Measurements from ENCODE around the gene SLIT3.
"Not testable (repeated sequence)": the region's sequence is repeated elsewhere in the genome, so short reads cannot be mapped to it uniquely, and the experiment has no call there.

Gene SLIT3

DNA sequence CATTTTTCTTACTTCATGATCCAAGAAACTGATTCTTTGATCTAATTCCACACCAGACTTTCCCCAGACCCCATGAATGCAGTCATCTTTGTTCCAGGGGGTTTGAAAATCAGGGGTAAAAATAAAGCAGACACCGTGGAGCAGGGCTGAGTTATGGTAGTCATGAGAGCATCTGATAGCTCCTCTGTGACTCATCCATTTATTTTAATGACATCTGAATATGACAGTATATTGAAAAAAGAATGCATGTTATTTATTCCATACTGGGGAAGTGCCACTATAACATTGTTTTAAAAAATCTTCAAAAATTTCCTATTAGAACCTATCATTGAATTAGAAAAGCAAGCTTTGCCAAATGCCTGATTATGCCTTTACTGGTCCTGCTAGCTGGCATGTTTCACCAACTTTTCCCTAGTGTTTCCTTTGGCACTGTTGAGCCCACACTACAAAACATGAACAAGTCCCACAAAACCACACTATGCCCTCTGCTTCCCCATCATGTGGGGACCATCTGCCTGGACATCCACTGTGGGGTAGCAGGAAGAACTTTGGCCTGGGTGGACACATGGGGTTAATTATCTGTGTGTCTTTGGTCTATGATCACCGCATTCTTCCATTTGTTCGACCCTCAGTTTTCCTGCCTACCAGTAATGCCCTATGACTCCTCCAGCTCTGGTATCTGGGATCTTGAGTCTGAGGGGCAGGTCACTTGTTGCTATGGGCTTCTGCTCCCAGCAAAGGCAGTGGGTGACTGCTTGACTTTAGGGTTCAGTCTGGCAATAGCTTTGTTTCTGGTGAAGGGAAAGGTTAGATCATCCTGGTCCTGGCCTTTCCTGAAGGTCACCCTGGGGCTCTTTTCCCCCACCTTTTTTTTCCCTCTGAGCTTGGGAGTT, 639.1 kb downstream of the SLIT3 start:
- peak; percentile 54 for DNase-seq

DNA sequence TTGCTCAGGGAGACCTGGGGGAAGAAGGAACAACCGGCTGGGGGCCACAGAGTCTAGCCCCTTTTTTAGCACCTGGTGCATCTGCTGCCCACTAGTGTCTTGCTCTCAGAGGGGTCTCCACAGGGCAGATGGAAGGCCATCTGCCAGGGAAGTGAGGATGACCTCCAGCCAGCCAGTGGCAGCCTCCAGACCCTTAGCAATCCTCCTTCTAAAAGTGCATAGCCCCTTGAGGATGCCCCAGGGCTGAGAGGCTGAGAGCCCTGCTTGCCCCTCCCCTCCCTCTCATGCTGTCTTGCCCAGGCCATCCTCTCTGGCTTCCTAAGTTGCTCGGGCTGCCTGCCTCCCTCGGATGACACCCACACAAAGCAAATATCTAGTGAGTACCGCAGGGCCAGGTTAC, 640.2 kb downstream of the SLIT3 start:
- DNase-seq, result no peak

- DNase-seq, result no peak
Observed at GRCh38 chr5:168659286-168659847, 641.6 kb downstream of the SLIT3 start.

GRCh38 chr5:168658394-168658793, 642.5 kb downstream of the SLIT3 start:
- no peak for DNase-seq

GRCh38 chr5:168656633-168657032, 644.3 kb downstream of the SLIT3 start:
- DNase-seq, result peak; percentile 20

DNA sequence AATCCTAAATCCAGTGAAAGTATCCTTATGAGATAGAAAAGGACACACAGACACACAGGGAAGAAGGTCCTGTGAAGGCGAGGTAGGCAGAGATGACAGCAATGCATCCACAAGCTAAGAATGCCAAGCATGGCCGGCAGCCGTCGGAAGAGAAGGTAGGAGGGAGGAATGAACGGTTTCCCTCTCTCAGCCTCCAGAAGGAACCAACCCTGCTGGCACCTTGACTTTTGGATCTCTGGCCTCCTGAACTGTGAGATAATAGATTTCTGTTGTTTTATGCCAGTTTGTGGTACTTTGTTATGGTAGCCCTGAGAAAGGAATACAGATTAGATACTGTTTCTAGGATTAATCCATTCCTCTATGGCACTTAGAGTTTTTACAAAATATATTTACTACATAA, 645.6 kb downstream of the SLIT3 start:
- DNase-seq, result no peak

- peak; percentile 62 for DNase-seq
Observed at GRCh38 chr5:168654211-168654721, 646.7 kb downstream of the SLIT3 start.

GRCh38 chr5:168653626-168654025, 647.3 kb downstream of the SLIT3 start:
- DNase-seq, result no peak

DNA sequence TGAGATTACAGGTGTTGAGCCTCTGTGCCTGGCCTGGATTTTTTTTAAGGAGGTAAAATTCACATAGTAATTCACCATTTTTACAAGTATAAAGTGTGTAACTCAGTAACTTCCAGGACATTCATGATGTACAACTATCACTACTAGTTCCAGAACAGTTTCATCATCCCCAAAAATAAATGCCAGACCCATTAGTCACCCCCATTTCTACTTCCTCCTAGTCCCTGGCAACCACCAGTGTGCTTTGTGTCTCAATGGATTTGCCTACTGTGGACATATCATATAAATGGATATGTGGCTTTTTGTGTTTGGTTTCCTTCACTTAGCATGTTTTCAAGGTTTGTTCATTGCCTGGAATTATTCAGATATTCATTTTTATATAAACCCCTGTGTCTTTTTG, 649.3 kb downstream of the SLIT3 start:
- DNase-seq, result peak; percentile 95

GRCh38 chr5:168649306-168649705, 651.6 kb downstream of the SLIT3 start:
- DNase-seq, result peak; percentile 27

DNA sequence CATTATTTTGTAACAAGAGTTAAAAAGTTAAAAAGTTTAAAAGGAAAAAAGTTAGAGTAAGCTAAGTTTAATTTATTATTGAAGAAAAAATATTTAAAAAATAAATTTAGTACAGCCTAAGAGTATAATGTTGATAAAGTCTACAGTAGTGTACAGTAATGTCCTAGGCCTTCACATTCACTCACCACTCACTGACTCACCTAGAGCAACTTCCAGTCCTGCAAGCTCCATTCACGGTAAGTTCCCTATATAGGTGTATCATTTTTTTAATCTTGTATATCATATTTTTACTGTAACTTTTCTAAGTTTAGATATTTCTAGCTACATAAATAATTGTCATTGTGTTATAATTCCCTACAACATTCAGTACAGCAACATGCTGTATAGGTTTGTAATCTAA, 652.4 kb downstream of the SLIT3 start:
- DNase-seq, result no peak

GRCh38 chr5:168648016-168648415, 652.9 kb downstream of the SLIT3 start:
- DNase-seq, result no peak

- DNase-seq, result peak; percentile 69
Observed at GRCh38 chr5:168647083-168647482, 653.9 kb downstream of the SLIT3 start.

GRCh38 chr5:168646335-168646734, 654.6 kb downstream of the SLIT3 start:
- no peak for DNase-seq

DNA sequence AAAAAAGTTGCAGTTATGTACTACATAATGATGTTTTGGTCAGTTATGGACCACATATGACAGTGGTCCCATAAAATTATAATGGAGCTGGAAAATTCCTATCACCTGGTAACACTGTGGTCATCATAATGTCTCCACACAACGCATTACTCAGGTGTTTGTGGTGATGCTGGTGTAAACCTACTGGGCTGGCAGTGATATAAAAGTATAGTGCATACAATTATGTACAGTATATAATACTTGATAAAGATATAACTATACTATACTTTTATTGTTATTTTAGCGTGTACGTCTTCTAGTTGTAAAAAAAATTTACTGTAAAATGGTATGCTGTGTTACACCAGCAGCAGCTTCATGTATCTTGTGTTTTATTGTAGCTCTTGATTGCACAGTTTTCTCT, 655.7 kb downstream of the SLIT3 start:
- DNase-seq, result no peak

DNA sequence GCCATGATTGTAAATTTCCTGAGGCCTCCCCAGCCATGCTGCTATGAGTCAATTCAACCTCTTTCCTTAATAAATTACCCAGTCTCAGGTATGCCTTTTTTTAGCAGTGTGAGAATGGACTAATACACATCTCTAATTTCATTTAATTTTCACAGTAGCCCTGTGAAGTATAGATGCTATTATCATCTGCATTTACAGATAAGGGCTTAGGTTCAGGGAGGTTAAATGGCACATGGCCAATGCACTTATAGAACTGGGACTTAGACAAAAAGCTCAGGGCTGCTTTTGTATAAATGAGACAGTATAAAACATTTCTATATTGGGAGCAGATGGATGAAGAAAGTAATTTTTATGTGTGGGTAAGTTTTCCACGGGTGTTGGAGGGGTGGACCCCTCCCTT, 658.9 kb downstream of the SLIT3 start:
- DNase-seq, result no peak

DNA sequence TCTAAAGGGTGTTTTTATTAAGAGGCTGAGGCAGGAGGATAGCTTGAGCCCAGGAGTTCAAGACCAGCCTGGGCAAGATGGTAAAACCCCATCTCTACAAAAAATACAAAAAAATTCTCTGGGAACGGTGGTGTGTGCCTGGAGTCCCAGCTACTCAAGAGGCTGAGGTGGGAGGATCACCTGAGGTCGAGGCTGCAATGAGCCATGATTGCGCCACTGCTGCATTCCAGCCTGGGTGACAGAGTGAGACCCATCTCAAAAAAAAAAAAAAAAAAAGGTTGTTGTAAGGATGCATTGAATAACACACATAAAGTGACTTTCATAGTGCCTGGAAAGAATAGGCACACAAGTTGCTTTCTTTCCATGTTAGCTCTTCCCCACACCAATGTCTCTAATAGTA, 662.1 kb downstream of the SLIT3 start:
- DNase-seq, result not testable (repeated sequence)

DNA sequence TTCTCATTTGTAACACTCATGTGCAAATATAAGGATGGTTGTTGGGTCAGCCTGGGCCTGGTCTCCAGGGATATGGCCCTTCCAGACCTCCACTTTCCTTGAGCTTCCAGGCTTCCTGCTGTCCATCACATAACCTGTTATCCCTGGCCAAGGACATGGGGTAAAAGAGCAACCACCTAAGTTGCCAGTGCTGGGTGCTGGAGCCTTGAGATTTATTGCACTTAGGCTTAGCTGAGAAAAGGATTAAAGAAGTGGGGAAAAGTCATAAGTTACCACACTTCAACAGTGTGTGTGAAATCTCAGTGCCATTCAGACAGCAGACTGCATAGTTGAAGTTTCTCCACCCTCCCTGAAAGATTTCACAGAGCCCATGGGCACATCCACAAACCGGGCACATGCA, 663.1 kb downstream of the SLIT3 start:
- DNase-seq, result no peak

- DNase-seq, result no peak
Observed at GRCh38 chr5:168637281-168637680, 663.7 kb downstream of the SLIT3 start.

DNA sequence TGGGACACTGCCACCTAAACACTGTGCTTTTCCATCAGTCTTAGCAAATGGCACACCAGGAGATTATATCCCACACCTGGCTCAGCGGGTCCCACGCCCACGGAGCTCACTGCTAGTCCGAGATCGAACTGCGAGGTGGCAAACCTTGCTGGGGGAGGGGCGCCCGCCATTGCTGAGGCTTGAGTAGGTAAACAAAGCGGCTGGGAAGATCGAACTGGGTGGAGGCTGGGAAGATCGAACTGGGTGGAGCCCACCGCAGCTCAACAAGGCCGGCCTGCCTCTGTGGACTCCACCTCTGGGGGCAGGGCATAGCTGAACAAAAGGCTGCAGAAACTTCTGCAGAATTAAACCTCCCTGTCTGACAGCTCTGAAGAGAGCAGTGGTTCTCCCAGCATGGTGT, 670.0 kb downstream of the SLIT3 start:
- DNase-seq, result not testable (repeated sequence)

- DNase-seq, result no peak
Observed at GRCh38 chr5:168624850-168625364, 676.0 kb downstream of the SLIT3 start.

DNA sequence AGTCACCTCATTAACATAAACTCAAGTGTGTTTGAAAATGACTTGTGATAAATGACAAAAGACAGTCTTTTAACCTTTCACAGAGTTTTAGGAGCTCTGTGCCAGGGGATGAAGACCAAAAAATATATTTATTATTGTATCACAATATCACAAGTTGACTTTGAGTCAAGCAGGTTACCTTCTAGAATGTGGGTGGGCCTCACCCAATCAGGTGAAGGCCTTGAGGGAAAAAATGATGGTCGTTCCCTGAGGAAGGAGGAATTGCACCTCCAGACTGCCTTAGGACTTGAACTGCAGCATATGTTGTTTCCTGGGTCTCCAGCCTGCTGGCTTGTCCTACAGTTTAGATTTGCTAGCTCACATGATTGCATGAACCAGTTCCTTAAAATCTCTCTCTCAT, 680.1 kb downstream of the SLIT3 start:
- DNase-seq, result no peak

DNA sequence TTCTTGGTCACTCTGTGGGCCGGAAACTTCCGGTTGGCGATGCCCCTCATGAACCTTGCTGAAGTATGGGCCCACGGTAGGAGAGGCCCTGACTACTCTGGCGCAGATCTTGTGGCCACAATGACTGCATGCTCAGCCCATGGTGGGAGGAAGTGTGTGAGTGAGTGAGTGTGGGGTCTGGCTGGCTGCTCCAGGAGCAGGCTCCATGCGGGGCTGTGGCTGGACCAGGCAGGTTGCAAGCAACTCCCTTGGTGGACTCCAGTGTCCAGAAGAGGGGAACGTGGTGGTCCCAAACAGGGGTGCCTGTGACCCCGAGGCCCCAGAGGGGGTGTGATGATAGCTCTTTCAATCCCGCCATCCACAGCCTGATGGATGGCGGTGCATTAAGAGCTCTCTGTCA, 686.3 kb downstream of the SLIT3 start:
- DNase-seq, result no peak

- no peak for DNase-seq
Observed at GRCh38 chr5:168613996-168614395, 686.9 kb downstream of the SLIT3 start.
